Stomach (tissue), 4 donors: ENCODE results near the gene MRPS18A.

Experiments
- EP300 ChIP-seq: sonication (generic); formaldehyde crosslinking; IDR thresholded peaks from one replicate; pipeline ENCODE4 v1.6.1; 2017; ENCODE audit warnings: antibody characterized with exemption
- POLR2A ChIP-seq, 4 donors: fragments of 450-650 bp; IDR thresholded peaks; one replicate each; pipeline ENCODE4 v1.6.1; 2016; ENCODE audit warnings: antibody characterized with exemption in 4 of 4, control low read depth in 2 of 4, mild to moderate bottlenecking in 1 of 4, moderate library complexity in 1 of 4
- POLR2AphosphoS5 ChIP-seq, 3 donors: sonication (generic); formaldehyde crosslinking; IDR thresholded peaks; one replicate each; pipeline ENCODE4 v1.6.1; 2016; ENCODE audit warnings: antibody characterized with exemption in 3 of 3
- TF ChIP-seq, protein P1 (sequence below), 7 experiments: fragments of 450-650 bp in 4 of 7; fragments of 200-600 bp in 3 of 7; sonication (generic) in 3 of 7; IDR thresholded peaks; one replicate each; pipeline ENCODE4 v1.5.1; 2016 to 2019; ENCODE audit warnings: antibody characterized with exemption in 7 of 7, control low read depth in 2 of 7, mild to moderate bottlenecking in 1 of 7

DNA sequence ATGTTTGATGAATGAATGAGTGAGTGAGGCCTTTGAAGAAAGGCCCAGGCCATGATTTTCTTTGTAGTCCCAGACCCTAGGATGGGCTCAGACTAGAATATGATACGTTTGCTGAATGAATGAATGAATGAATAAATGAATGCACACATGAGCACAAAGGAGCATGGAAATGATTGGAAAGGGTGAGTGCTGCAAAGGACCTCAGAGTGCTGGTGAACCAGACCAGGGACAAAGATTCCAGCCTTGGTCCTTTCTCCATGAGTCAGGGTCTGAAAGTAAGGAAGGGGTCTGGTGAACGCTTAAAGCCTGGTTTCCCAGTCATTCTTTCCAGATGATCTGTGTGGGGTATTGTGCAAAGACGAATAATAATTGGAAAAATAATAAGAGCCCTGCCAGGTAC lies 40.0 kb upstream of the MRPS18A start:
- TF ChIP-seq, protein P1, sequence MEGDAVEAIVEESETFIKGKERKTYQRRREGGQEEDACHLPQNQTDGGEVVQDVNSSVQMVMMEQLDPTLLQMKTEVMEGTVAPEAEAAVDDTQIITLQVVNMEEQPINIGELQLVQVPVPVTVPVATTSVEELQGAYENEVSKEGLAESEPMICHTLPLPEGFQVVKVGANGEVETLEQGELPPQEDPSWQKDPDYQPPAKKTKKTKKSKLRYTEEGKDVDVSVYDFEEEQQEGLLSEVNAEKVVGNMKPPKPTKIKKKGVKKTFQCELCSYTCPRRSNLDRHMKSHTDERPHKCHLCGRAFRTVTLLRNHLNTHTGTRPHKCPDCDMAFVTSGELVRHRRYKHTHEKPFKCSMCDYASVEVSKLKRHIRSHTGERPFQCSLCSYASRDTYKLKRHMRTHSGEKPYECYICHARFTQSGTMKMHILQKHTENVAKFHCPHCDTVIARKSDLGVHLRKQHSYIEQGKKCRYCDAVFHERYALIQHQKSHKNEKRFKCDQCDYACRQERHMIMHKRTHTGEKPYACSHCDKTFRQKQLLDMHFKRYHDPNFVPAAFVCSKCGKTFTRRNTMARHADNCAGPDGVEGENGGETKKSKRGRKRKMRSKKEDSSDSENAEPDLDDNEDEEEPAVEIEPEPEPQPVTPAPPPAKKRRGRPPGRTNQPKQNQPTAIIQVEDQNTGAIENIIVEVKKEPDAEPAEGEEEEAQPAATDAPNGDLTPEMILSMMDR (IDR thresholded peaks at IDR 0.05) = no peak
- no peak for TF ChIP-seq POLR2AphosphoS5 (IDR thresholded peaks at IDR 0.05)
- no peak for TF ChIP-seq POLR2A (IDR thresholded peaks at IDR 0.05)
- no peak for TF ChIP-seq EP300
